HG02981 (cell line): ENCODE measurements around the gene TRUB2.

Source experiments
- ATAC-seq: cut with Tn5 transposase; IDR thresholded peaks from one replicate; pipeline ENCODE4 v1.9.1; 2021; ENCODE audit warnings: mild to moderate bottlenecking, moderate library complexity; ENCODE audit not compliant: unreplicated experiment

TRUB2 gene

DNA sequence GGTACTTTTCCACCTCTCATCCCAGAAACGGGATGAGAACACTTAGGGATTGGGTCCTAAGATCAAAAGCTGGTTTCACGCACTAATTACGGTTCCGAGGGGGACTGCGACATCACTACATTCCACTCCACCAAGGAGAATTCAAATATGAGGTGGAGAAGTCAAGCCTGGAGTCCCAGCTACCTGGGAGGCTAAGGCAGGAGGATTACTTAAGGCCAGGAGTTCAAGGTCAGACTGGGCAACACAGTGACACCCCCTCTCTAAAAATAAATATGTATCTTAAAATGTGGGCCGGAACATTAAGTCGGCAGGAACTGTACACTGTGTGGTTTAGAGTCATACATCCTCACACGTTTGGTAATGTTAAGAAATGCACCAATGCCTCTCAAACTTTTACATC is 48.0 kb downstream of the TRUB2 start:
- no peak for ATAC-seq

DNA sequence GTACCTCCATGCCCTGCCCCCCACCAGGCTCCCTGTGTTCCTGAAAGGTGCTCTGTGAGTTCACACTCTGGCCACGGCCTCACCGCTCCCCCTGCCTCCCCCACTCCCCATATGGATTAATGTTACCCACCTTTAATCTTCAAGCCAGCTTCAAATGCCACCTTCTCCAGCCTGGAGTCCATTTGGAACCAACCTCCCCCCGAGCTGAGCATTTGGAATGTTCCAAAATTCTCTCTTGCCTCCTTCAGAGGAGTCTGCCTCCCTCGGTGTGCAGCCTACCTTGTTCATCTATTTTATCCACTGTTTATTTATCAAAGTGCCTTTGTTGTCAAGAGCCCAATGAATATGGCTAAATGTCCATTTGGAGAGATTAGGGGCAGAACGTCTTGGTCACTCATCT is 50.7 kb downstream of the TRUB2 start:
- no peak for ATAC-seq

DNA sequence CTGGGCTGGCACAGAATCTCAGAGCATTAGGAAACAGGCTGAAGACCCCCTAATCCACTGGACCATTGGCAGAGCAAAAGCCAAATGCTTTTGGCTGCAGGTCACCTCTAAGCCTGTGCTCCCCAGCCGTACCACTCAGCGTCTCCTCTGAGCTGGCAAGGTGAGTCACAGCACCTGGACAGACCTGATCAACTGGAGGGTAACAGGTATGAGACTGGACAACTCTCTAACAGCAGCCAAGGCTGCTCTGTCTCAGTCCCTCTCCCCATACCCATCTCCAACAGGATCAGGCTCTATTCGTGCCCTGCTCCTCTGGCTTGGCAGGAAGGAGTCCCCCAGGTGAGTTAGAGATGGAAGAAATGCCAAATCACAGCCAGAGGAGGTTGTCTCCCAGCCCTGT is 51.1 kb downstream of the TRUB2 start:
- ATAC-seq: no peak

DNA sequence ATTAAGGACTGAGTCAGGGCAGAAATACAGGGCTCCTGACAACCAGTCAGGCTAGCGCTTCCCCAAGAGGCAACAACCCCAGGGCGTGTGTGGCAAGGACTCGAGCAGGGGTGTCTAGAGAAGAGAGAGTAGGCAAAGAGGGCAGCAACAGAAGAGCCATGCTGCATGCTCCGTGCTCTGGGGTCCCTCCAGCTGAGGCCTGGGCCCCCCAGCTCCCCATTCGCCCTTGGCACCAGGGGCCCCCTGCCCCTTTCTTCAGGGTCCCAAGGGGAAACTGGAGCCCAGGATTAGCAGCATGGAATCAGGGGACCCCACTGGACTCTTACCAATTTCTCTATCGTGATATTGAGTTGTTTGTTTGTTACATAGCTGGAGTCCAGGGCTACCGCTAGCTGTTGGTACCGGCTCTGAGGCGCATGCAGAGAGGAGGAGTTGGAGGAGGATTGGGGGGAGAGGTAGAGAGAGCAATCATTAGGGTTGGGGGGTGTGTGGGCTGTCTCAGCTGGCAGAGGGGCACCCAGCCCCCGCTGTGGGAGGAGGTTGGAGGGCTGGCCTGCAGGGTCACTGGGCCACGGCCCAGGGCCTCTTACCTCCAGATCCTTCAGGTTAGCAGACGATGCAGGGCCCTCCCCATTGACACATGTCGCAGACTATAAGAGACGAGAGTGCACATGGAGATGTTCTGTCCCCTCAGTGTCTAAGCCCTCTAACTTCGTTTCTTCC is 55.2 kb downstream of the TRUB2 start:
- no peak for ATAC-seq

DNA sequence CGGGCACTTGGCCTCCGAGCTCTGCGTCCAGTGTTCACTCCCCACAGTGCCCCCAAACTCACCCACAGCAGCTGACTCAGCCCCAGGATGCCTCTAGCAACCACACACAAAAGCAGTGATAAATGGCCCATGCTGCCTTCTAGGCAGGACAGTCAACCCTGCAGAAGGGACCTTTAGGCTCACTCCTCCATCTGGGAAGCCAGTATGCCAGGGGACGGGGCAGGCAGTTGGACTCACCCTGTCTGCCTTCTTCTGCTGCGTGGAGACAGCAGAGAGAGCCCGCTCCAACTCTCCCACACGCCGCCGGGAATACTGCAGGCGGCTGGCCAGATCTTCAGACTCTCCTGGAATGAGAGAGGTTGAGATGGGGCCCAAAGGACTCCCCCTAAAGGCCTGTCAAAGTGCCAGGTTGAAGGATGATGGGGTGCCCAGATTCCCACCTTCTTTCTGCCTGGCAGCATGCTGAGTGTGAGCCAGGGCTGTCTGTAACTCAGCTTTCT is 56.8 kb downstream of the TRUB2 start:
- no peak for ATAC-seq

DNA sequence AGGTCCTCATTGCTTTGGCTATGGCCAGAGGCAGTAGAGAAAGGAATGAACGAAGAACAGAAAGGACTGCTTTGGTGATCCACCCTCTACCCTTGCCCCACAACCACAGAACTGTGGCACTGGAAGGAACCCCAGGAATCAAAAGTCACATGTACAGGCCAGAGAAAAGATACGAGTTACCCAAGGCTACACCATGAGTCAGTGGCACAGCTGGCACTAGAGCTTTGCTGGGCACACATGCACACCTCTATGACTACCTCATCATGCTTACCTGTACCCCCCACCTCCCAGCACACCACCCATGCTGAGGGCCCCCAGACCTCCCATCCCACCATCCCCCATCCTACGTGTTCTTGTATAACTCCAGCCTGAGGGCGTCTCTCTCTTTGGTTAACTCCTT is 59.6 kb downstream of the TRUB2 start:
- no peak for ATAC-seq

DNA sequence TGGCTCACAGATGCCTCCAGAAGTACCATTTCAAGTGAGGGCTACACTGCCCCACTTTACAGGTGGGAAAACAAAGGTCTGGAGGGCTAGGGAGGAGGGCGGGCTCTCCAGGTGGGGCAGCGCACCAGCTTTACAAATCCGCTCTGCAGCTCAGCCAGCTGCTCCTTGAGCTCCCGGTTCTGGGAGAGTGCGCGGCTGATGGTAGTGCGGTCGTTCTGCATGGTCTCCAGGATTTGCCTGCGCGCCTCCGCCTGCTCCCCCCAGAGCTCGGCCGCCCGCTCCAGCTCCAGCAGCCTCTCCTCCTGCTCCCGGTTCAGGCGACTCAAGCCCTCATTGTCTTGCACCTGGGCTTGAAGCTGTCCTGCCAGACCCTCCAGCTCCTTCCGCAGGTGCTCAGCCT is 61.9 kb downstream of the TRUB2 start:
- ATAC-seq: no peak

DNA sequence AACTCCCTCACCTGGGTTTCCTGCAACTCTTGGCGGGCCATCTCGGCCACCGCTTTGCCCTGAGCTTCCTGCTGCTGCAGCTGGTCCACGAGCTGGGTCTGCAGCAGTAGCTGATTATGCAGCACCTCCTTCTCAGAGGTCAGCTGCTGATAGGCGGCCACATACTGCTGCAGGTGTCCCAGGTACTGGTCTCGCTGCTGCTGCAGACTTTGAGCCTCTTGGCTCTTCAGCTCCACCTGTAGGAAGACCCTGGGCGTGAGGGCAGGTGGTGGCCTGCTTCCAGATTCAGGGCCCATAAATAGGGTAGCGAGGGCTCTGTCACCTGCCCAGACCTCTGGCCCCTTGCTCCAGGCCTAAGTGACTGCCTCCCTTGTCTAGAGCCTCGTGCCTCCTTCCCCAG is 63.1 kb downstream of the TRUB2 start:
- no peak for ATAC-seq

DNA sequence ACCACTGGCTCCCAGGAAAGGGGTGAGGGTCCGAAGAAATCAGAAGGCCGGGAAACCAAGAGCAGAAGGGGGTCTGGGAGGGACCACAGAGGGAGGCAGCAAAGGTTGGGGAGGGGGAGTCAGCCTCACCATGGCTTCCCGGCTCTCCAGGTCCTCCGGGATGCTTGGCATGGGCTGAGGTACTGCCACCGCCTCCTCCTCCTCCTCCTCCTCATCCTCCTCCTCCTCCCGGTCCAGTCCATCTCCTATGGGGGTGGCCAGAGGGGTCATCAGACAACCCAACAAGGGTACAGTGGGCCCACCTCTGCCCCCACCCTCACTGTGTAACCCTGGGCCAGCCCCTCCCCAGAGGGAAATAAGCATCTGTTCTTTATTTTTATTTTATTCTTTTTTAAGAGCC is 63.9 kb downstream of the TRUB2 start:
- ATAC-seq: no peak

DNA sequence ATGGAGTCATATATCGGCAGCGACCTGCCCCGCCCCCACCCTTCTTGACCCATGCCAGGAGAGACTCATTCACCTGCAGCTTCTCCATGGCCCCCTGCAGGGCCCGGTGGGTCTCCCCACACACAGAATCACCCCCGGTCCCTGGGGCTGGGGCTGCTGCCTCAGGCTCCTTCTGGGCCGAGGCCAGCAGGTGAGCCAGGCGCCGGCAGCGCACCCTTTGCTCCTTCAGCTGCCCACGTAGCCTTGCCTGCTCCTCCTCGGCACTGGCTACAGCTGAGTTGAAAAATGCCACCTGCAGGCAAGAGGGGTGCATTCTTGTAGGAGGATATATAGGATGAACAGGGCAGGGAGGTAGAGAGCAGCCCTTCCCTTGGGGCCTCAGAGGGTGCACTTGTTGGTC is 64.3 kb downstream of the TRUB2 start:
- no peak for ATAC-seq

DNA sequence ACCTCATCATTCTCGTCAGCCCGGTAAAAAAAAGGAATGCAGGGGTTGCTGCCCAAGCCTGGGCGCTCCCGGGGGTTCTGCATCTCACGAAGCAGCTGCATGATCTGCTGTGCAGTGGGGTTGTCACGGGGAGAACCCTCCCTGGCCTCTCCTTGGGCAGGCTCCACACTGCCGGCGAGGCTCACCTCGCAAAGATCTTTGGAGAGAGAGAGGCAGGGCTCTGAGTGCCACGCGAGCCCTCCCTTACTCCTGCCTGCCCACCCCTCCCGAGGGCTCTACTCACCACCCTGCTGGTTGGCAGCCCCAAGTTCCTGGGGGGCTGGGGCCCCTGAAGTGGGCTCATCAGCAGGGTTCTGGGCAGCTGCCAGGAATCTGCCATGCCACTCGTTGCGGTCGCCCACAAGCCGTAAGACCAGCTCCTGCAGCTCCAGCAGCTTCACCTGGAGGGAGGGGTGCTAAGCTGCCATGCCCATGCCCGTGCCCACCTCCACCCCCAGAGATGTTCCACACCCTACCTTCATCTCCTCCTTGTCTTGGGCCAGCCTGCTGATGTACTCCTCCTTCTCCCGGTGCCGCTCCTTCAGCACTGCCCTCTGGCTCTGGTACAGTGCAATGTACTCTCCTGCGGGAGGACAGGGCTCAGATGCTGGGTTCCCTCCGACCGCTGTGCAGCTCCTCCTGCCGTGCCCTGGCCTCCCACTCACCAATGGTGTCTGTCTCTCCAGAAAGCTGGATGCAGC is 65.0 kb downstream of the TRUB2 start:
- no peak for ATAC-seq
